Right renal cortex interstitium (tissue), 3 donors: ENCODE measurements around the gene NALCN. TPM values are rescaled to one million over a fixed set of nuclear protein-coding genes. Genes with fewer than 3 reads are reported as not detected.

ENCODE experiments used
- DNase-seq, 3 donors: peaks; one replicate each; pipeline ENCODE4 v3.0.0-alpha.2; 2013; ENCODE audit warnings: low read depth in 3 of 3, low spot score in 2 of 3
- polyA plus RNA-seq, 3 donors: library from polyadenylated mRNA; unstranded; fragments of 120-200 nt; gene quantifications; one replicate each; pipeline ENCODE4 v1.2.1, GENCODE V29; 2013; ENCODE audit not compliant: insufficient read length in 3 of 3

NALCN gene
- polyA plus RNA-seq, 3 donors: 0.75 to 1.1 (median 0.95) TPM

DNA sequence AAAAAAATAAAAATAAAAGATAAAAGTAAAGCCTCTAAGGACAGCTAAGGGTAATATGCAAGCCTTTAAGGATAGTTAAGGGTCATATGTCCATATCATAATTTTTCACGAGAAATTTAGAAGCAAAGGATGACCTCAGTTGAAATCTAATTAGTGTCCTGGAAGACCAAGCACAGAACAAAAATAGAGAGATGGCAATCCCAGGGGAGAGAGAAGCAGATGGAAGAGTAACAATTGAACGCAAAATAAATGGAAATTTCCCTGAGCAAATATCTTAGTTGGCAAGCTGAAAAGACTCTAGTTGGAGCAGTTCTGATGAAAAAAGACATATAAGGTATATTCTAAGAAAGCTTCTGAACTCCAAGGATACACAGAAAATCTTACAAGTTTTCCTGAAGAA is 275.4 kb downstream of the NALCN start:
- DNase-seq: no peak

GRCh38 chr13:101140087-101140770 is 276.1 kb downstream of the NALCN start:
- DNase-seq: no peak

- no peak for DNase-seq
Observed at GRCh38 chr13:101139081-101139480, 277.2 kb downstream of the NALCN start.

- DNase-seq: peak in 1 of 3 donors; percentile 35
Observed at GRCh38 chr13:101127741-101128353, 288.5 kb downstream of the NALCN start.

DNA sequence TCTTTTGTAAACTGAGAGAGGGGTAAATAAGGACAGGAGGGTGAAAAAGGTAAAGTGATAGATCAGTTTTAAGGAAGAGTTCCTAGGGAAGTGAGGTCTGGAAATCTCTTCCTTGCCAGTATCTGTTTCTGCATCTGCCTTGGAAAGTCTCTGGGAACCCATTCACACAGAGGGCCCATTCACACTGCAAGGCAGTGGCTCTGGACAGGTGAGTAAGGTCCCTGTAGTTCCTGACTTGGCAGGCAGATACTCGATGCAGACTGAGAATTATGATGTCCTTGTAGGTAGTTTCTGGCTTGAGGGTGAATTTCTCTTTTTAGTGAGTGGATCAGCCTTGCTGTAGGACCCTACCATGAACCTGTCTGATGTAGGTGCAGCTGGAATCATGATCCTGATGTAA is 293.3 kb downstream of the NALCN start:
- DNase-seq: no peak

DNA sequence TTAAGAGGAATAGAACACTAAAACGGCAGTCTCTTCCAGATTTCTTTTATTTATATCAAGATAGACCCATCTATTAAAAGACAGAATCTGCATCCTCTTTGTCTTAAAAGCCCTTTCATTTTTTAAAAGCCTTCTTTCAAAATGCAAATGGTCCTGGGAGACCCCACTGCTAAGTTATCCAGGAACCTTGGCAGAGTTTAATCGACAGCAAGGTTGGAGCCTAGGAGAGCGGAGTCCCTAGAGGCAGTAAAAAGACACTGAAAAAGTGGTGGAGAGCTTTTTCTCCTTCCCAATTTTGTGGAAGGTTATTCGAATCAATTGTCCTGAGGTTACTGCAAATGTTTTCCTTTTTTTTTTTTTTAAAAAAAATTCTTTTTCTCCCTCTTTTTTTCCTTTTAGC is 294.7 kb downstream of the NALCN start:
- DNase-seq: no peak

- no peak for DNase-seq
Observed at GRCh38 chr13:101120007-101120406, 296.3 kb downstream of the NALCN start.

DNA sequence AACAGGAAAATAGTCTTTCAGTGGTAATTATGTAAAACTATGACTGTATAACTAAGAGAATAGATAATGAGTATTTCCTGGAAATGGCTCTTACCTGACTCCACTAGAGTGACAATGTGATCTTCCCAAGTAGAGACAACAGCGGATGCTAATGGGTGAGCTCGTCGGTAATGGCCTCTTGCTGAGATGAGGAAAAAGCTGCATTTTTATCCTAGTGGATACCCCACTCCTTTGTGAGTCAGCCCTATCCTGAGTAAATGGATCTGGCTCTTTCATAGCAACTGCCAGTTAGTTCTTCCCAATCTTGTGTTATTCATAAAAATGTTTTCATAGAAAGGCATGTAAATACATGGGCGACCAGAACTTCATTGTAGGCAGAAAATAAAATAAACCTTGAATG is 299.5 kb downstream of the NALCN start:
- no peak for DNase-seq

GRCh38 chr13:101116341-101116740 is 300.0 kb downstream of the NALCN start:
- no peak for DNase-seq

- DNase-seq: no peak
Observed at GRCh38 chr13:101115762-101116171, 300.5 kb downstream of the NALCN start.

GRCh38 chr13:101111894-101112293 is 304.4 kb downstream of the NALCN start:
- DNase-seq: no peak

DNA sequence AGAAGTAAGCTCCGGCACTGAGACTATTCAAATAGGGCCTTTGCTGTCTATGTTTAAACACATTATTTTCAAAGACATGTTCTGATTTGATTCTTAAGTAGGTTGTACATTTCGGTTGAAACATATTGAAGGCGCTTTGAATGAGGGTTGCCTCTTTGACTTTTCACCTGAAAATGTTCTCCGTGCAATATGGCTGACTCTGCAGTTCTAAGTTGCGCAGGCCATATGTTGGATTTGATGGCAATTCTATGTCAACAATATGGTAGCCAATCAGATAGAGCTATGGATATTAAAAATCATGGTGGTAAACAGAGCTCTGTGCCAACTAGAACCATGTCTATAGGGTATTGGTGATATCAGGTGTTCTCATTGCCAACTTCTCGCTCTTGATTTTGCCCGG is 307.3 kb downstream of the NALCN start:
- no peak for DNase-seq

DNA sequence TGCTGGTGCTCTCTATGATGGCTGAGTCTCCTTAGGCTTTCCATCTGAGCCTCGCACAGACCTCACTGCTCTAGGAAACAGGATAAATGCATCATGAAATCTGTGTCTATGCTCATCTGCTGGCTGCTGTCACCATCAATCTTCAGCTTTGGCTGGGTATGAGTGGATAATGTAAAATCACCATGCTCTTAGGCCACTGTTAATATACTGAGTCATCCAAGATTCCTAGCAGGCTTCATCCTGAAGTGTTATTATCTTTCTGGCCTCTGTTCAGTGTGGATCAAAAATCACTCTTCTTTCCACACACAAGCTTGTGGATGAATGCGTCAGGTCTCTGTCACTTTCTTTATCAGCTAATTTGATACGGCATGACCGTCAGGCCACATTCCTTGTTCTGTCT is 317.4 kb downstream of the NALCN start:
- no peak for DNase-seq

GRCh38 chr13:101092985-101093384 is 323.3 kb downstream of the NALCN start:
- no peak for DNase-seq

DNA sequence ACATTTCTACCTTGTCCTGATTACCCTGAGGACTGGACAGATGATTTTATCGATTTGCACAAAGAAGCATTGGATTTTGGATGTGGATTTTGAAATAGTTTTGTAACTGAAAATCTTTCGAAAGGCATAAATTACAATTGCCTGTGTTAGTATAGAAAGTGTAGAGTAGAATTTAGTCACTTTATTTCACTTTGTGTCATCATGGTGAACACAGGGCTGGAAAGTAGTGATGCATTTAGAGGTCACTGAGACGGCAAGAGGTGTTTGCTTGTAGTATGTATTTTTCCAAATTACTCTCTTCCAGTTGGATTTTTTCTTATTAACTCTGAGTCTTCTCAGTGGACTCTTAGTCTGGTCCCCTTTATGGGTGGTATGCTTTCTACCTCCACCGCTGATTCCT is 326.0 kb downstream of the NALCN start:
- DNase-seq: no peak

- no peak for DNase-seq
Observed at GRCh38 chr13:101085551-101085950, 330.8 kb downstream of the NALCN start.

GRCh38 chr13:101082441-101082840 is 333.9 kb downstream of the NALCN start:
- no peak for DNase-seq

GRCh38 chr13:101080616-101081015 is 335.7 kb downstream of the NALCN start:
- DNase-seq: no peak

GRCh38 chr13:101065329-101065728 is 351.0 kb downstream of the NALCN start:
- DNase-seq: no peak

- peak in 2 of 3 donors; percentile 5 to 21 for DNase-seq
Observed at GRCh38 chr13:101059793-101060192, 356.5 kb downstream of the NALCN start.

- DNase-seq: no peak
Observed at GRCh38 chr13:101058841-101059240, 357.5 kb downstream of the NALCN start.

DNA sequence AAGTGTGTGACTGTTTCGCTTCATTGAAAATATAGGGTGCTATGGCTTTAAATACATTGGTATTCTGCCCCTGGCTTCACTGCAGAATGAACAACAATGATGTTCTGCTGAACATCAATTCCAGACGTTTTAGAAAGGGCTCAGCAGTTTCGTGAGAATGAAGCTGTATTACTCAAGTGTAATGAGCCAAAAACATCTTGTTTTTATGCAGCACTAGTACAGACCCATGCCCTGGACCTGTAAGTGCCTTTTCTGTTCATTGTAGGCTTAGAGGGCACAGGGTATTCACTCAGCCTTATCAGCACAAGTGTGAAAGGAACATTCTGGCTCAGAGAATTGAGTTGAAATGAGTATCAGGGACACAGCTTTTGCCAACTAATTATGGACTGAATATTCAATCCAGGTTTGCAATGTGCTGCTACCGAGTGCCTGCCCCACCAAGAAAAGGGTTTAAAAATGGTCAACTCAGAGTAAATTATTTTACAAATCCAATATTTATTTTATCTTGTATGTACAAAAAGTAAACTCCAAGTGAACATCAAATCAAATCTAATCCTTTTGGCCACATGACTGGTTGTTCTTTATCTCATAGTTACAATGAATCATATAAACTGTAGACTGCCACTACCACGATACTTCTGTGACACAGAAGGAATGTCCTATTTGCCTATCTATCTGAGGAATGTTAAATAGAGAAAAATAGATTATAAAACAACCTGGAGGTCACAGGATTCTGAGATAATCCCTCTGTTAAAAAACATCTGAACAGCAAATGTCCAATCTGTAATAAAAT is 362.8 kb downstream of the NALCN start:
- DNase-seq: no peak
